HepG2 (cell line): Measurements from ENCODE around the gene SETD1B. TPM values are rescaled to one million over a fixed set of nuclear protein-coding genes. Genes with fewer than 3 reads are reported as not detected.

Source experiments
- CREB1 ChIP-seq, 2 experiments: fragments of 450-650 bp in 1 of 2; IDR thresholded peaks; 2 replicates each; pipeline ENCODE4 v1.6.1; 2016 to 2017; ENCODE audit warnings: control low read depth in 1 of 2, mild to moderate bottlenecking in 1 of 2, missing compliant biosample characterization in 1 of 2, missing genetic modification characterization in 1 of 2
- HNF1A ChIP-seq, 2 experiments: sonication (generic) in 1 of 2; formaldehyde crosslinking in 1 of 2; IDR thresholded peaks; 2 replicates each; pipeline versions ENCODE4 v1.4.0 to v1.6.1; 2016 to 2020; ENCODE audit warnings: borderline replicate concordance in 1 of 2, low read depth in 1 of 2, mild to moderate bottlenecking in 1 of 2, missing genetic modification reagents in 1 of 2
- KIAA2018 ChIP-seq: sonication (generic); formaldehyde crosslinking; IDR thresholded peaks from 2 replicates; pipeline ENCODE4 v1.5.0; 2020; ENCODE audit warnings: mild to moderate bottlenecking, missing genetic modification reagents, borderline replicate concordance
- MAZ ChIP-seq, 2 experiments: sonication (generic) in 1 of 2; formaldehyde crosslinking in 1 of 2; IDR thresholded peaks; 2 replicates each; pipeline versions ENCODE4 v1.5.0 to v1.6.1; 2012 to 2020; ENCODE audit warnings: low read depth in 2 of 2, mild to moderate bottlenecking in 2 of 2, borderline replicate concordance in 1 of 2, improper control_type of control experiment in 1 of 2, low read length in 1 of 2, missing genetic modification reagents in 1 of 2, moderate library complexity in 1 of 2
- MYNN ChIP-seq: sonication (generic); formaldehyde crosslinking; IDR thresholded peaks from 2 replicates; pipeline ENCODE4 v1.4.0; 2020; ENCODE audit warnings: mild to moderate bottlenecking, low read depth, missing genetic modification reagents
- SMARCC2 ChIP-seq: fragments of 450-650 bp; IDR thresholded peaks from 2 replicates; pipeline ENCODE4 v1.6.1; 2017; ENCODE audit warnings: antibody characterized with exemption, mild to moderate bottlenecking
- TAF1 ChIP-seq: sonication (generic); formaldehyde crosslinking; IDR thresholded peaks from 2 replicates; pipeline ENCODE4 v1.4.0; 2020; ENCODE audit warnings: missing genetic modification reagents
- ZNF264 ChIP-seq: sonication (generic); formaldehyde crosslinking; IDR thresholded peaks from 2 replicates; pipeline ENCODE4 v1.4.0; 2020; ENCODE audit warnings: missing genetic modification reagents
- ZNF704 ChIP-seq: sonication (generic); formaldehyde crosslinking; IDR thresholded peaks from 2 replicates; pipeline ENCODE4 v1.8.1; 2023; ENCODE audit warnings: mild to moderate bottlenecking, inconsistent platforms, moderate library complexity, missing genetic modification reagents, borderline replicate concordance
- polyA plus RNA-seq, 8 experiments: library from polyadenylated mRNA; depleted of rRNA in 3 of 8; stranded (reverse) in 7 of 8; unstranded in 1 of 8; fragments of >200 nt; fragmentation: Illumina TruSeq in 4 of 8; extraction: Trizol in 4 of 8; gene quantifications; 2 replicates each; pipeline versions ENCODE4 v1.2.1 to v1.2.3, GENCODE V29; 2011 to 2016; ENCODE audit warnings: low read depth in 4 of 8, missing spikeins in 1 of 8, mixed read lengths in 1 of 8; ENCODE audit not compliant: insufficient read depth in 1 of 8
- total RNA-seq, 5 experiments: library from RNA; depleted of rRNA; stranded (reverse); fragments of >200 nt; fragmentation: Illumina TruSeq; extraction: Trizol; gene quantifications; 2 replicates each; pipeline ENCODE4 v1.2.3, GENCODE V29; 2016; ENCODE audit warnings: low read depth in 1 of 5
- TF ChIP-seq, protein P1 (sequence below): sonication (generic); formaldehyde crosslinking; IDR thresholded peaks from 2 replicates; pipeline ENCODE4 v1.4.0; 2020; ENCODE audit warnings: missing genetic modification reagents

Gene SETD1B
- total and polyA plus RNA-seq, 2 of the 13 experiments (the other 11 are each of a cell fraction or from before 2014, with no cell fraction given): 1.1 to 1.4 TPM

GRCh38 chr12:121804417-121805111 lies 755 bp downstream of the SETD1B start (continued):
- TF ChIP-seq HNF1A (IDR thresholded peaks at IDR 0.05; ENCODE audit: low read depth) (peak; percentile 60), HNF1A (CRISPR knock-in tag; IDR thresholded peaks at IDR 0.05; ENCODE audit: borderline replicate concordance) (peak; percentile 78), CREB1 (IDR thresholded peaks at IDR 0.05) (no peak), CREB1 (CRISPR knock-in tag; IDR thresholded peaks at IDR 0.05) (no peak), ZNF264 (CRISPR knock-in tag) (no peak), SMARCC2 (no peak), KIAA2018 (CRISPR knock-in tag) (no peak), TAF1 (CRISPR knock-in tag) (peak; percentile 73), MAZ (IDR thresholded peaks at IDR 0.05; ENCODE audit: borderline replicate concordance, low read depth, low read length) (no peak; the same call in 1 of the 2 replicates), MAZ (CRISPR knock-in tag; IDR thresholded peaks at IDR 0.05; ENCODE audit: low read depth) (peak; percentile 37; the same call in 1 of the 2 replicates), MYNN (no peak), ZNF704 (CRISPR knock-in tag) (0 out of 2 replicates have a peak, but pooled peaks have one; percentile 40)
- TF ChIP-seq, protein P1, sequence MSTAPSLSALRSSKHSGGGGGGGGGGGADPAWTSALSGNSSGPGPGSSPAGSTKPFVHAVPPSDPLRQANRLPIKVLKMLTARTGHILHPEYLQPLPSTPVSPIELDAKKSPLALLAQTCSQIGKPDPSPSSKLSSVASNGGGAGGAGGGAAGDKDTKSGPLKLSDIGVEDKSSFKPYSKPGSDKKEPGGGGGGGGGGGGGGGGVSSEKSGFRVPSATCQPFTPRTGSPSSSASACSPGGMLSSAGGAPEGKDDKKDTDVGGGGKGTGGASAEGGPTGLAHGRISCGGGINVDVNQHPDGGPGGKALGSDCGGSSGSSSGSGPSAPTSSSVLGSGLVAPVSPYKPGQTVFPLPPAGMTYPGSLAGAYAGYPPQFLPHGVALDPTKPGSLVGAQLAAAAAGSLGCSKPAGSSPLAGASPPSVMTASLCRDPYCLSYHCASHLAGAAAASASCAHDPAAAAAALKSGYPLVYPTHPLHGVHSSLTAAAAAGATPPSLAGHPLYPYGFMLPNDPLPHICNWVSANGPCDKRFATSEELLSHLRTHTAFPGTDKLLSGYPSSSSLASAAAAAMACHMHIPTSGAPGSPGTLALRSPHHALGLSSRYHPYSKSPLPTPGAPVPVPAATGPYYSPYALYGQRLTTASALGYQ (CRISPR knock-in tag): no peak
